ENCODE measurements around the gene GBF1. TPM values are rescaled to one million over a fixed set of nuclear protein-coding genes. Genes with fewer than 3 reads are reported as not detected.

Gene GBF1
- total RNA-seq, 2 donors from 2014 or later, result 28.5 to 38.9 TPM

- peaks cover 21% of the 10 kb centered on the region for H3K4me1 Mint-ChIP-seq
- no peaks in the 10 kb centered on the region for H3K27me3 Mint-ChIP-seq
- ATAC-seq (replicated peaks), result no peak
- H3K9me3 Mint-ChIP-seq, result no peaks in the 10 kb centered on the region
- H3K27ac Mint-ChIP-seq, result no peak overlapping the region
- peaks cover 54% of the 10 kb centered on the region for H3K36me3 Mint-ChIP-seq (ENCODE audit: low read depth)
- no peak overlapping the region for H3K4me3 Mint-ChIP-seq
These were observed 98.7 kb downstream of the GBF1 start for GRCh38 chr10:102344067-102344466.

GRCh38 chr10:102347236-102347828 is 102.0 kb downstream of the GBF1 start:
- H3K4me1 Mint-ChIP-seq, result peaks cover 6% of the 10 kb centered on the region
- no peaks in the 10 kb centered on the region for H3K9me3 Mint-ChIP-seq
- no peak overlapping the region for H3K4me3 Mint-ChIP-seq
- ATAC-seq (replicated peaks), result peak; percentile 39
- H3K27me3 Mint-ChIP-seq, result no peaks in the 10 kb centered on the region
- H3K36me3 Mint-ChIP-seq (ENCODE audit: low read depth), result peaks cover 75% of the 10 kb centered on the region
- peak overlapping the region; percentile 54 for H3K27ac Mint-ChIP-seq

GRCh38 chr10:102352066-102352715 is 106.9 kb downstream of the GBF1 start:
- no peaks in the 10 kb centered on the region for H3K9me3 Mint-ChIP-seq
- no peak overlapping the region for H3K4me3 Mint-ChIP-seq

GRCh38 chr10:102354451-102354850 is 109.1 kb downstream of the GBF1 start:
- H3K36me3 Mint-ChIP-seq (ENCODE audit: low read depth), result peaks cover 89% of the 10 kb centered on the region
- peaks cover 11% of the 10 kb centered on the region for H3K4me1 Mint-ChIP-seq
- no peak overlapping the region for H3K27ac Mint-ChIP-seq
- no peak overlapping the region for H3K4me3 Mint-ChIP-seq
- ATAC-seq (replicated peaks), result no peak
- no peaks in the 10 kb centered on the region for H3K9me3 Mint-ChIP-seq
- no peaks in the 10 kb centered on the region for H3K27me3 Mint-ChIP-seq

More at GRCh38 chr10:102352066-102352715, 106.9 kb downstream of the GBF1 start:
- peak; percentile 74 for ATAC-seq (replicated peaks)
- peaks cover 74% of the 10 kb centered on the region for H3K36me3 Mint-ChIP-seq (ENCODE audit: low read depth)
- H3K4me1 Mint-ChIP-seq, result peaks cover 4% of the 10 kb centered on the region
- no peak overlapping the region for H3K27ac Mint-ChIP-seq
- H3K27me3 Mint-ChIP-seq, result no peaks in the 10 kb centered on the region

- Mint-ChIP-seq H3K27ac (peak overlapping the region; percentile 70), H3K4me1 (peaks cover 11% of the 10 kb centered on the region)
These were observed 113.5 kb downstream of the GBF1 start for GRCh38 chr10:102358712-102359382.

GRCh38 chr10:102367441-102367840 is 122.1 kb downstream of the GBF1 start:
- H3K27me3 Mint-ChIP-seq, result no peaks in the 10 kb centered on the region
- H3K4me3 Mint-ChIP-seq, result no peak overlapping the region
- peak overlapping the region; percentile 36 for H3K27ac Mint-ChIP-seq
- H3K36me3 Mint-ChIP-seq (ENCODE audit: low read depth), result peaks cover 92% of the 10 kb centered on the region
- no peaks in the 10 kb centered on the region for H3K4me1 Mint-ChIP-seq
- no peaks in the 10 kb centered on the region for H3K9me3 Mint-ChIP-seq
- ATAC-seq (replicated peaks), result no peak

More at GRCh38 chr10:102358712-102359382, 113.5 kb downstream of the GBF1 start:
- peaks cover 98% of the 10 kb centered on the region for H3K36me3 Mint-ChIP-seq (ENCODE audit: low read depth)
- no peaks in the 10 kb centered on the region for H3K27me3 Mint-ChIP-seq
- no peaks in the 10 kb centered on the region for H3K9me3 Mint-ChIP-seq
- no peak overlapping the region for H3K4me3 Mint-ChIP-seq
- peak; percentile 95 for ATAC-seq (replicated peaks)

GRCh38 chr10:102368077-102368476 is 122.7 kb downstream of the GBF1 start:
- H3K27me3 Mint-ChIP-seq, result no peaks in the 10 kb centered on the region
- no peaks in the 10 kb centered on the region for H3K4me1 Mint-ChIP-seq
- ATAC-seq (replicated peaks), result no peak
- no peak overlapping the region for H3K4me3 Mint-ChIP-seq
- H3K36me3 Mint-ChIP-seq (ENCODE audit: low read depth), result peaks cover 92% of the 10 kb centered on the region
- peak overlapping the region; percentile 25 for H3K27ac Mint-ChIP-seq
- H3K9me3 Mint-ChIP-seq, result no peaks in the 10 kb centered on the region

GRCh38 chr10:102371295-102371694 is 126.0 kb downstream of the GBF1 start:
- no peaks in the 10 kb centered on the region for H3K4me1 Mint-ChIP-seq
- no peak overlapping the region for H3K4me3 Mint-ChIP-seq
- no peaks in the 10 kb centered on the region for H3K27me3 Mint-ChIP-seq
- no peaks in the 10 kb centered on the region for H3K9me3 Mint-ChIP-seq
- H3K36me3 Mint-ChIP-seq (ENCODE audit: low read depth), result peaks cover 93% of the 10 kb centered on the region
- H3K27ac Mint-ChIP-seq, result no peak overlapping the region
- no peak for ATAC-seq (replicated peaks)

- no peak for ATAC-seq (replicated peaks)
- Mint-ChIP-seq H3K27ac (no peak overlapping the region), H3K9me3 (no peaks in the 10 kb centered on the region), H3K36me3 (ENCODE audit: low read depth) (peaks cover 94% of the 10 kb centered on the region), H3K27me3 (no peaks in the 10 kb centered on the region), H3K4me1 (no peaks in the 10 kb centered on the region), H3K4me3 (no peak overlapping the region)
These were observed 129.9 kb downstream of the GBF1 start for GRCh38 chr10:102375250-102375649.

- ATAC-seq (replicated peaks), result no peak
- Mint-ChIP-seq H3K27ac (no peak overlapping the region), H3K27me3 (no peaks in the 10 kb centered on the region), H3K4me3 (no peak overlapping the region), H3K9me3 (no peaks in the 10 kb centered on the region), H3K4me1 (no peaks in the 10 kb centered on the region), H3K36me3 (ENCODE audit: low read depth) (peaks cover 94% of the 10 kb centered on the region)
These were observed 130.5 kb downstream of the GBF1 start for GRCh38 chr10:102375867-102376266.

- Mint-ChIP-seq H3K9me3 (no peaks in the 10 kb centered on the region), H3K27ac (no peak overlapping the region), H3K36me3 (ENCODE audit: low read depth) (peaks cover 94% of the 10 kb centered on the region), H3K4me1 (no peaks in the 10 kb centered on the region), H3K4me3 (no peak overlapping the region), H3K27me3 (no peaks in the 10 kb centered on the region)
- ATAC-seq (replicated peaks), result no peak
These were observed 131.6 kb downstream of the GBF1 start for GRCh38 chr10:102376901-102377300.

- no peak overlapping the region for H3K4me3 Mint-ChIP-seq
- ATAC-seq (replicated peaks), result no peak
- no peaks in the 10 kb centered on the region for H3K9me3 Mint-ChIP-seq
- no peak overlapping the region for H3K27ac Mint-ChIP-seq
- peaks cover 79% of the 10 kb centered on the region for H3K36me3 Mint-ChIP-seq (ENCODE audit: low read depth)
- no peaks in the 10 kb centered on the region for H3K4me1 Mint-ChIP-seq
- no peaks in the 10 kb centered on the region for H3K27me3 Mint-ChIP-seq
These were observed 134.1 kb downstream of the GBF1 start for GRCh38 chr10:102379383-102379782.

GRCh38 chr10:102381983-102382382 is 136.7 kb downstream of the GBF1 start:
- peaks cover 57% of the 10 kb centered on the region for H3K36me3 Mint-ChIP-seq (ENCODE audit: low read depth)
- ATAC-seq (replicated peaks), result no peak
- H3K27ac Mint-ChIP-seq, result peak overlapping the region; percentile 54
- no peaks in the 10 kb centered on the region for H3K9me3 Mint-ChIP-seq
- H3K4me1 Mint-ChIP-seq, result no peaks in the 10 kb centered on the region
- H3K4me3 Mint-ChIP-seq, result no peak overlapping the region
- no peaks in the 10 kb centered on the region for H3K27me3 Mint-ChIP-seq

GRCh38 chr10:102382871-102383270 is 137.5 kb downstream of the GBF1 start:
- no peaks in the 10 kb centered on the region for H3K9me3 Mint-ChIP-seq
- no peak overlapping the region for H3K4me3 Mint-ChIP-seq
- H3K27ac Mint-ChIP-seq, result no peak overlapping the region
- no peaks in the 10 kb centered on the region for H3K4me1 Mint-ChIP-seq
- H3K36me3 Mint-ChIP-seq (ENCODE audit: low read depth), result peaks cover 50% of the 10 kb centered on the region
- no peaks in the 10 kb centered on the region for H3K27me3 Mint-ChIP-seq
- ATAC-seq (replicated peaks), result no peak

GRCh38 chr10:102384053-102384452 is 138.7 kb downstream of the GBF1 start:
- peak overlapping the region; percentile 11 for H3K27ac Mint-ChIP-seq
- no peaks in the 10 kb centered on the region for H3K9me3 Mint-ChIP-seq
- H3K4me3 Mint-ChIP-seq, result no peak overlapping the region
- peak; percentile 43 for ATAC-seq (replicated peaks)
- no peaks in the 10 kb centered on the region for H3K27me3 Mint-ChIP-seq
- H3K4me1 Mint-ChIP-seq, result peaks cover 3% of the 10 kb centered on the region
- H3K36me3 Mint-ChIP-seq (ENCODE audit: low read depth), result peaks cover 38% of the 10 kb centered on the region

All from activated T-helper 17 cell treated with anti-CD3 and anti-CD28 coated beads, Interleukin-2, amount 50 U/mL, for 72 hours (primary cell).